H1 (cell line): ENCODE measurements around the gene NDUFAF3. TPM values are rescaled to one million over a fixed set of nuclear protein-coding genes. Genes with fewer than 3 reads are reported as not detected.

Experiments
- BCL11A ChIP-seq, 2 experiments: IDR thresholded peaks; one replicate each; pipeline ENCODE4 v1.6.1; 2011; ENCODE audit warnings: low read depth in 2 of 2, low read length in 2 of 2, mild to moderate bottlenecking in 2 of 2
- CREB1 ChIP-seq: IDR thresholded peaks from 2 replicates; pipeline ENCODE4 v1.6.1; 2012; ENCODE audit warnings: inconsistent platforms
- EZH2 ChIP-seq: fragments of 200-600 bp; sonication (generic); IDR thresholded peaks from 2 replicates; pipeline ENCODE4 v1.7.1; 2012; ENCODE audit warnings: low read depth, mild to moderate bottlenecking, moderate library complexity, low read length, inconsistent platforms; ENCODE audit not compliant: severe bottlenecking
- FOSL1 ChIP-seq: IDR thresholded peaks from 2 replicates; pipeline ENCODE4 v1.6.1; 2011; ENCODE audit warnings: mild to moderate bottlenecking, low read depth, low read length, moderate library complexity; ENCODE audit not compliant: insufficient read depth
- HDAC2 ChIP-seq, 2 experiments: fragments of 300-600 bp in 1 of 2; sonication (generic) in 1 of 2; IDR thresholded peaks; 2 replicates each; pipeline ENCODE4 v1.6.1; 2011 to 2012; ENCODE audit warnings: low read depth in 2 of 2, low read length in 2 of 2, mild to moderate bottlenecking in 2 of 2, moderate library complexity in 2 of 2, borderline replicate concordance in 1 of 2, inconsistent platforms in 1 of 2
- KDM1A ChIP-seq: fragments of 200-600, 300-600 bp; sonication (generic); IDR thresholded peaks from 2 replicates; pipeline ENCODE4 v1.7.1; 2016; ENCODE audit warnings: mild to moderate bottlenecking, low read length, borderline replicate concordance
- NRF1 ChIP-seq: IDR thresholded peaks from 2 replicates; pipeline ENCODE4 v1.6.1; 2011; ENCODE audit warnings: mild to moderate bottlenecking, low read depth, low read length, improper control_type of control experiment
- POLR2A ChIP-seq, 2 experiments: IDR thresholded peaks; 1 replicate in 1 of 2; 2 replicates in 1 of 2; pipeline ENCODE4 v1.6.1; 2011; ENCODE audit warnings: low read depth in 2 of 2, low read length in 2 of 2, mild to moderate bottlenecking in 2 of 2; ENCODE audit errors: control extremely low read depth in 1 of 2
- RXRA ChIP-seq: IDR thresholded peaks from 2 replicates; pipeline ENCODE4 v1.6.1; 2011; ENCODE audit warnings: low read depth, mild to moderate bottlenecking, low read length, moderate library complexity; ENCODE audit not compliant: insufficient read depth
- polyA plus RNA-seq, 7 experiments: library from polyadenylated mRNA; depleted of rRNA in 3 of 7; stranded (reverse) in 5 of 7; unstranded in 2 of 7; fragments of >200 nt in 5 of 7; fragments of 200-250 nt in 2 of 7; gene quantifications; 1 replicate in 5 of 7; 2 replicates in 1 of 7; 4 replicates in 1 of 7; pipeline versions ENCODE4 v1.2.1 to v1.2.3, GENCODE V29; 2011 to 2013; ENCODE audit warnings: missing spikeins in 2 of 7, mixed read lengths in 2 of 7
- total RNA-seq: library from RNA; stranded (reverse); fragmentation: NEBNext Ultra II Directional; extraction: Animal tissue kit (Norgen Biotek cat#: 25700); gene quantifications from 2 replicates; pipeline ENCODE4 v1.2.1, GENCODE V29; 2021
- TF ChIP-seq, protein P1 (sequence below): IDR thresholded peaks from 2 replicates; pipeline ENCODE4 v1.6.1; 2012; ENCODE audit warnings: inconsistent platforms

NDUFAF3 gene
- total and polyA plus RNA-seq, 2 of the 8 experiments (the other 6 are each of a cell fraction or from before 2014, with no cell fraction given): 27.8 to 45.5 TPM

DNA sequence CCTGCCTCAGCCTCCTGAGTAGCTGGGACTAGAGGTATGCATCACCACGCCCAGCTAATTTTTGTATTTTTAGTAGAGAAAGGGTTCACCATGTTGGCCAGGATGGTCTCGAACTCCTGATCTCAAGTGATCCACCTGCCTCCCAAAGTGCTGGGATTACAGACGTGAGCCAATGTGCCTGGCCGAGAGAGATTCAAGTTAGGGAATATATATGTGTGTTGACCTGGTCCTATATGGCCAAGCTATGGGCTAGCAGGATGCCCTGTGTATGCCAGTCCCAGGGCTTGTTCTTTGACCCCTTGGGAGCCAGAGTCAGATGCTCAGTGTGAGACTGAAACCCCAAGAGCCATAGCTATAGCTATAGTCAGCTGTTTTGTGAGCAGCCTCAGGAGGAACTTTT lies 1.9 kb downstream of the NDUFAF3 start (continued):
- TF ChIP-seq BCL11A (IDR thresholded peaks at IDR 0.05; ENCODE audit: low read depth in 2 of 2, low read length in 2 of 2): no peak
- TF ChIP-seq FOSL1: no peak
- no peak for TF ChIP-seq RXRA
- TF ChIP-seq, protein P1, sequence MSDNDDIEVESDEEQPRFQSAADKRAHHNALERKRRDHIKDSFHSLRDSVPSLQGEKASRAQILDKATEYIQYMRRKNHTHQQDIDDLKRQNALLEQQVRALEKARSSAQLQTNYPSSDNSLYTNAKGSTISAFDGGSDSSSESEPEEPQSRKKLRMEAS: no peak
- TF ChIP-seq CREB1: no peak
- TF ChIP-seq EZH2: no peak
- no peak; a peak in 1 of 3 replicates for TF ChIP-seq POLR2A (IDR thresholded peaks at IDR 0.05; ENCODE audit: control extremely low read depth in 1 of 2, low read depth in 2 of 2, low read length in 2 of 2)
- TF ChIP-seq HDAC2 (IDR thresholded peaks at IDR 0.05; ENCODE audit: borderline replicate concordance in 1 of 2, low read depth in 2 of 2, low read length in 2 of 2): no peak
- TF ChIP-seq NRF1: no peak
- TF ChIP-seq KDM1A: no peak
